Peyer's patch (tissue), 4 donors: ENCODE measurements around the gene IMPA2.

Source experiments
- POLR2A ChIP-seq, 2 donors: fragments of 450-650 bp; IDR thresholded peaks; one replicate each; pipeline ENCODE4 v1.5.1; 2017; ENCODE audit warnings: antibody characterized with exemption in 2 of 2, mild to moderate bottlenecking in 2 of 2, moderate library complexity in 2 of 2
- TF ChIP-seq, protein P1 (sequence below), 6 experiments: fragments of 450-650 bp in 4 of 6; fragments of 200-600 bp in 2 of 6; sonication (generic) in 1 of 6; IDR thresholded peaks; one replicate each; pipeline ENCODE4 v1.5.1; 2017 to 2019; ENCODE audit warnings: antibody characterized with exemption in 6 of 6, mild to moderate bottlenecking in 3 of 6, moderate library complexity in 1 of 6

- TF ChIP-seq, protein P1, sequence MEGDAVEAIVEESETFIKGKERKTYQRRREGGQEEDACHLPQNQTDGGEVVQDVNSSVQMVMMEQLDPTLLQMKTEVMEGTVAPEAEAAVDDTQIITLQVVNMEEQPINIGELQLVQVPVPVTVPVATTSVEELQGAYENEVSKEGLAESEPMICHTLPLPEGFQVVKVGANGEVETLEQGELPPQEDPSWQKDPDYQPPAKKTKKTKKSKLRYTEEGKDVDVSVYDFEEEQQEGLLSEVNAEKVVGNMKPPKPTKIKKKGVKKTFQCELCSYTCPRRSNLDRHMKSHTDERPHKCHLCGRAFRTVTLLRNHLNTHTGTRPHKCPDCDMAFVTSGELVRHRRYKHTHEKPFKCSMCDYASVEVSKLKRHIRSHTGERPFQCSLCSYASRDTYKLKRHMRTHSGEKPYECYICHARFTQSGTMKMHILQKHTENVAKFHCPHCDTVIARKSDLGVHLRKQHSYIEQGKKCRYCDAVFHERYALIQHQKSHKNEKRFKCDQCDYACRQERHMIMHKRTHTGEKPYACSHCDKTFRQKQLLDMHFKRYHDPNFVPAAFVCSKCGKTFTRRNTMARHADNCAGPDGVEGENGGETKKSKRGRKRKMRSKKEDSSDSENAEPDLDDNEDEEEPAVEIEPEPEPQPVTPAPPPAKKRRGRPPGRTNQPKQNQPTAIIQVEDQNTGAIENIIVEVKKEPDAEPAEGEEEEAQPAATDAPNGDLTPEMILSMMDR (IDR thresholded peaks at IDR 0.05) = no peak
- TF ChIP-seq POLR2A (IDR thresholded peaks at IDR 0.05) = no peak
Measured at GRCh38 chr18:12026562-12026961, 45.3 kb downstream of the IMPA2 start.
